HL-60 (cell line): ENCODE data around the gene CRPPA.
"Not testable (repeated sequence)": the region's sequence is repeated elsewhere in the genome, so short reads cannot be mapped to it uniquely, and the experiment has no call there.

ENCODE experiments used
- DNase-seq, 2 experiments: peaks; one replicate each; pipeline ENCODE4 v3.0.0-alpha.2; 2010 to 2020; ENCODE audit warnings: low read depth in 1 of 2, low spot score in 1 of 2
- H3K27ac ChIP-seq: fragments of 250-450 bp; sonication (Bioruptor Pico); replicated peaks from 2 replicates; pipeline ENCODE4 v1.5.1; 2020; ENCODE audit warnings: mild to moderate bottlenecking, moderate library complexity
- H3K27me3 ChIP-seq: fragments of 250-450 bp; sonication (Bioruptor Pico); 2 replicates; pipeline ENCODE4 v1.5.1; 2021; ENCODE audit warnings: mild to moderate bottlenecking, moderate library complexity; ENCODE audit not compliant: insufficient read depth, poor library complexity, severe bottlenecking
- H3K4me3 ChIP-seq: replicated peaks from 2 replicates; pipeline ENCODE4 v1.5.1; 2011; ENCODE audit warnings: mild to moderate bottlenecking, control low read depth, low read length; ENCODE audit not compliant: insufficient read depth
- GABPA ChIP-seq: IDR thresholded peaks from 2 replicates; pipeline ENCODE4 v1.6.1; 2012; ENCODE audit warnings: low read depth
- POLR2AphosphoS5 ChIP-seq: IDR thresholded peaks from 2 replicates; pipeline ENCODE4 v1.6.1; 2012; ENCODE audit warnings: low read depth
- SPI1 ChIP-seq: IDR thresholded peaks from 2 replicates; pipeline ENCODE4 v1.6.1; 2012; ENCODE audit warnings: low read depth, mild to moderate bottlenecking, borderline replicate concordance
- TF ChIP-seq, protein P1 (sequence below): IDR thresholded peaks from one replicate; pipeline ENCODE4 v1.5.1; 2011; ENCODE audit warnings: low read length, control low read depth, inconsistent platforms; ENCODE audit not compliant: insufficient read depth
- TF ChIP-seq, protein P2 (sequence below): IDR thresholded peaks from 2 replicates; pipeline ENCODE4 v1.6.1; 2012; ENCODE audit warnings: low read depth; ENCODE audit not compliant: insufficient replicate concordance

CRPPA gene

DNA sequence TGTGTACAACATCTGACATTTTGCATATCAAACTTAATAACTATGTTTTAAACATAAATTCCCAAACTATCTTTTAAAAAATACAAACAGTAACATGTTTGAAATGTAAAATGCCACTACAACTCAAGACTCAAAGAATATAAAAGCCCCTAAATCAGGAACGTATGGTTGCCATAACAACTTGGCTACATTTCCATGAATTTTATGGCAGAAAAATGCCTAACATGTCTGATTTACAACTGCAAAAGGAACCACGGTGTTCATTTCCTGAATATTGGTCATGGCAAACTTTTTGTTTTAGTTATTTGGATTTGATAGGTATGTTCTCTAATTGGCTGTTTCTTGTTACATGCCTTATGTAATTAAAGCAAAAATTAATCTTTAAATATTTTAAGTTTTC is 42.2 kb upstream of the CRPPA start:
- H3K27ac ChIP-seq = no peak overlapping the region
- no peak overlapping the region for H3K4me3 ChIP-seq
- TF ChIP-seq, protein P1, sequence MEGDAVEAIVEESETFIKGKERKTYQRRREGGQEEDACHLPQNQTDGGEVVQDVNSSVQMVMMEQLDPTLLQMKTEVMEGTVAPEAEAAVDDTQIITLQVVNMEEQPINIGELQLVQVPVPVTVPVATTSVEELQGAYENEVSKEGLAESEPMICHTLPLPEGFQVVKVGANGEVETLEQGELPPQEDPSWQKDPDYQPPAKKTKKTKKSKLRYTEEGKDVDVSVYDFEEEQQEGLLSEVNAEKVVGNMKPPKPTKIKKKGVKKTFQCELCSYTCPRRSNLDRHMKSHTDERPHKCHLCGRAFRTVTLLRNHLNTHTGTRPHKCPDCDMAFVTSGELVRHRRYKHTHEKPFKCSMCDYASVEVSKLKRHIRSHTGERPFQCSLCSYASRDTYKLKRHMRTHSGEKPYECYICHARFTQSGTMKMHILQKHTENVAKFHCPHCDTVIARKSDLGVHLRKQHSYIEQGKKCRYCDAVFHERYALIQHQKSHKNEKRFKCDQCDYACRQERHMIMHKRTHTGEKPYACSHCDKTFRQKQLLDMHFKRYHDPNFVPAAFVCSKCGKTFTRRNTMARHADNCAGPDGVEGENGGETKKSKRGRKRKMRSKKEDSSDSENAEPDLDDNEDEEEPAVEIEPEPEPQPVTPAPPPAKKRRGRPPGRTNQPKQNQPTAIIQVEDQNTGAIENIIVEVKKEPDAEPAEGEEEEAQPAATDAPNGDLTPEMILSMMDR = no peak
- TF ChIP-seq SPI1 = no peak
- TF ChIP-seq, protein P2, sequence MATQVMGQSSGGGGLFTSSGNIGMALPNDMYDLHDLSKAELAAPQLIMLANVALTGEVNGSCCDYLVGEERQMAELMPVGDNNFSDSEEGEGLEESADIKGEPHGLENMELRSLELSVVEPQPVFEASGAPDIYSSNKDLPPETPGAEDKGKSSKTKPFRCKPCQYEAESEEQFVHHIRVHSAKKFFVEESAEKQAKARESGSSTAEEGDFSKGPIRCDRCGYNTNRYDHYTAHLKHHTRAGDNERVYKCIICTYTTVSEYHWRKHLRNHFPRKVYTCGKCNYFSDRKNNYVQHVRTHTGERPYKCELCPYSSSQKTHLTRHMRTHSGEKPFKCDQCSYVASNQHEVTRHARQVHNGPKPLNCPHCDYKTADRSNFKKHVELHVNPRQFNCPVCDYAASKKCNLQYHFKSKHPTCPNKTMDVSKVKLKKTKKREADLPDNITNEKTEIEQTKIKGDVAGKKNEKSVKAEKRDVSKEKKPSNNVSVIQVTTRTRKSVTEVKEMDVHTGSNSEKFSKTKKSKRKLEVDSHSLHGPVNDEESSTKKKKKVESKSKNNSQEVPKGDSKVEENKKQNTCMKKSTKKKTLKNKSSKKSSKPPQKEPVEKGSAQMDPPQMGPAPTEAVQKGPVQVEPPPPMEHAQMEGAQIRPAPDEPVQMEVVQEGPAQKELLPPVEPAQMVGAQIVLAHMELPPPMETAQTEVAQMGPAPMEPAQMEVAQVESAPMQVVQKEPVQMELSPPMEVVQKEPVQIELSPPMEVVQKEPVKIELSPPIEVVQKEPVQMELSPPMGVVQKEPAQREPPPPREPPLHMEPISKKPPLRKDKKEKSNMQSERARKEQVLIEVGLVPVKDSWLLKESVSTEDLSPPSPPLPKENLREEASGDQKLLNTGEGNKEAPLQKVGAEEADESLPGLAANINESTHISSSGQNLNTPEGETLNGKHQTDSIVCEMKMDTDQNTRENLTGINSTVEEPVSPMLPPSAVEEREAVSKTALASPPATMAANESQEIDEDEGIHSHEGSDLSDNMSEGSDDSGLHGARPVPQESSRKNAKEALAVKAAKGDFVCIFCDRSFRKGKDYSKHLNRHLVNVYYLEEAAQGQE = no peak
- TF ChIP-seq GABPA = no peak
- TF ChIP-seq POLR2AphosphoS5 = no peak
- DNase-seq = no peak
- H3K27me3 ChIP-seq = no peaks in the 10 kb centered on the region

DNA sequence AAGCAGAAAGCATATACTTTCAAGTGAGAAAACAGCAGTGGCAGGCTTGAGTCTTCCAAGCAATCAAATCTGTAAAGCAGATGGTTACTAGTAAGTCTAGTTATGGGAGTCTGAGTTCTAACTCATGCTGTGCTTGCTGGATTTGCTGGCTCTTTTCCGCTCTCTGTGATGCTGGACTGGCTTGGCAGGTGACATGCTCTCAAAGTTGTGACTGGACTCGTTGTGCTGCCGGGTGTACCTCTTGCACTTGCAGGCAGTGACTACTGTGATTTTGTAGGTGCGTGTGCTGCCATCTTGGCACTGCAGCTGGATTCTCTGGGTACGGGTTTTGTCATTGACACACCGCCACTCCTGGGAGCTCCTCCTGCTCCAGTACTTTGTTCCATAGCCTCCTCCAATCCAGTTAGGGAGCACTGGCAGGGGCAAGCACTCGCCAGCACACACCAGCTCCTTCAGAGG is 41.1 kb upstream of the CRPPA start:
- DNase-seq = no peak
- TF ChIP-seq, protein P1 = no peak
- no peak for TF ChIP-seq SPI1
- no peak for TF ChIP-seq POLR2AphosphoS5
- TF ChIP-seq GABPA = no peak
- TF ChIP-seq, protein P2 = no peak
- Histone ChIP-seq H3K27me3 (no peaks in the 10 kb centered on the region), H3K27ac (no peak overlapping the region), H3K4me3 (no peak overlapping the region)

DNA sequence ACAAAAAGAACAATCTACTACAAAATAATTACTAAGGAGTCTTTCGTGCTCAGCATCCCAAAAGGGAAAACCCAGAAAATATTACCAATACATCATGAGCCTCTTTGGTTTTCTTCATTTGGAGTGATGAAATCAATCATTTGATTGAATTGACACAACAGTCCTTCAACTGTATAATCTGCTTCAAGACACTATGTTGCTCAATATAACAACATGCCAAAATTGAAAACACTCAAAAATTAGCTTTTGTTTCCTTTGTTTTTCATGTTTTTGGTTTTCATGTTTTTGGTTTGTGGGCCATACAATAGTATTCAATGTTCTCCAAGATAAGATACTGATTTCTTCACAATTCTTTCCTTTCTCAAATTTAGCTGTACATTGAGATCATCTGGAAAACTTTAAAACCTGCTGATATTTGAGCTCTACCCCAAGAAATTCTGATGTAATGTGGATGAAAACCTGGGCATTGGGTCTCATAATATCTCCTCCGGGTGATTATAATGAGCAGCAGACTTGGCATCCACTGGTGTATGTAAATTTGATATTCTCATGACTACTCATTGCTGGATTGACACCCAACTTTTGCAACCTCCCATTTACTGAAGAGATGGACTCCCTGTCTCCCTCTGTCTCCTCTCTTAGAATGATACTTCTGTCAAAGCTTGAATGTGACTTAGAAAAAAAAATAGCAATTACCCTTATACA is 39.6 kb upstream of the CRPPA start:
- no peak for DNase-seq
- Histone ChIP-seq H3K27me3 (no peaks in the 10 kb centered on the region), H3K4me3 (no peak overlapping the region), H3K27ac (no peak overlapping the region)
- TF ChIP-seq SPI1 (no peak), POLR2AphosphoS5 (no peak), GABPA (no peak)
- TF ChIP-seq, protein P2 = no peak
- TF ChIP-seq, protein P1 = no peak

DNA sequence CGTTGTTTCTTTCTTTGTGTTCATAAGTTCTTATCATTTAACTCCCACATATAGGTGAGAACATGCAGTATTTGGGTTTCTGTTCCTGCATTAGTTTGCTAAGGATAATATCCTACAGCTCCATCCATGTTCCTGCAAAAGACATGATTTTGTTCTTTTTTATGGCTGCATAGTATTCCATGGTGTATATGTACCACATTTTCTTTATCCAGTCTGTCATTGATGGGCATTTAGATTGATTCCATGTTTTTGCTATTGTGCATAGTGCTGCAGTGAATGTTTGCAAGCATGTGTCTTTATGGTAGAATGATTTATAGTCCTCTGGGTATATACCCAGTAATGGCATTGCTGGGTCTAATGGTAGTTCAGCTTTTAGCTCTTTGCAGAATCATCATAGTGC is 35.0 kb upstream of the CRPPA start:
- not testable (repeated sequence) for DNase-seq, H3K27me3 ChIP-seq

More for the DNA sequence above, 35.0 kb upstream of the CRPPA start:
- not testable (repeated sequence) for H3K4me3 ChIP-seq, H3K27ac ChIP-seq
